Right hindlimb (tissue), 1 donor: ENCODE data around the gene LRRC7.
"Not testable (repeated sequence)": the region's sequence is repeated elsewhere in the genome, so short reads cannot be mapped to it uniquely, and the experiment has no call there.

ENCODE experiments used
- DNase-seq: peaks from one replicate; pipeline ENCODE4 v3.0.0-alpha.2; 2018

Gene LRRC7

GRCh38 chr1:69702085-69702484 is 134.4 kb downstream of the LRRC7 start:
- DNase-seq: no peak

- no peak for DNase-seq
Observed at GRCh38 chr1:69706473-69706872, 138.8 kb downstream of the LRRC7 start.

- DNase-seq: no peak
Observed at GRCh38 chr1:69707103-69707502, 139.4 kb downstream of the LRRC7 start.

GRCh38 chr1:69710484-69711189 is 142.9 kb downstream of the LRRC7 start:
- no peak for DNase-seq

- DNase-seq: no peak
Observed at GRCh38 chr1:69711190-69711930, 143.6 kb downstream of the LRRC7 start.

GRCh38 chr1:69717834-69718233 is 150.1 kb downstream of the LRRC7 start:
- DNase-seq: not testable (repeated sequence)

- DNase-seq: no peak
Observed at GRCh38 chr1:69728206-69728605, 160.5 kb downstream of the LRRC7 start.

- DNase-seq: no peak
Observed at GRCh38 chr1:69733061-69733460, 165.3 kb downstream of the LRRC7 start.

GRCh38 chr1:69737527-69738185 is 169.9 kb downstream of the LRRC7 start:
- DNase-seq: peak; percentile 21

- no peak for DNase-seq
Observed at GRCh38 chr1:69738458-69739250, 170.9 kb downstream of the LRRC7 start.

GRCh38 chr1:69739251-69739605 is 171.5 kb downstream of the LRRC7 start:
- DNase-seq: peak; percentile 19

GRCh38 chr1:69743146-69743545 is 175.4 kb downstream of the LRRC7 start:
- no peak for DNase-seq

GRCh38 chr1:69744381-69744780 is 176.7 kb downstream of the LRRC7 start:
- no peak for DNase-seq

GRCh38 chr1:69747207-69747606 is 179.5 kb downstream of the LRRC7 start:
- DNase-seq: no peak

- no peak for DNase-seq
Observed at GRCh38 chr1:69750638-69751037, 182.9 kb downstream of the LRRC7 start.

- DNase-seq: no peak
Observed at GRCh38 chr1:69752831-69753230, 185.1 kb downstream of the LRRC7 start.

GRCh38 chr1:69754521-69754920 is 186.8 kb downstream of the LRRC7 start:
- no peak for DNase-seq

- DNase-seq: no peak
Observed at GRCh38 chr1:69755647-69756046, 187.9 kb downstream of the LRRC7 start.

- DNase-seq: peak; percentile 23
Observed at GRCh38 chr1:69765951-69766350, 198.2 kb downstream of the LRRC7 start.

- no peak for DNase-seq
Observed at GRCh38 chr1:69766431-69767180, 198.9 kb downstream of the LRRC7 start.

- no peak for DNase-seq
Observed at GRCh38 chr1:69776555-69776954, 208.8 kb downstream of the LRRC7 start.

- no peak for DNase-seq
Observed at GRCh38 chr1:69777423-69777822, 209.7 kb downstream of the LRRC7 start.
